Muscle layer of duodenum (tissue), 2 donors: Measurements from ENCODE around the gene NHLRC1.
"Not testable (repeated sequence)": the region's sequence is repeated elsewhere in the genome, so short reads cannot be mapped to it uniquely, and the experiment has no call there.

Source experiments
- H3K27ac ChIP-seq: one replicate; pipeline ENCODE4 v1.7.0; 2013; ENCODE audit warnings: mild to moderate bottlenecking, low read length
- H3K27me3 ChIP-seq: one replicate; pipeline ENCODE4 v1.7.0; 2013; ENCODE audit warnings: low read depth, mild to moderate bottlenecking, control low read depth, low read length
- H3K36me3 ChIP-seq, 2 donors: one replicate each; pipeline ENCODE4 v1.7.0; 2013; ENCODE audit warnings: low read length in 2 of 2, control low read depth in 1 of 2, mild to moderate bottlenecking in 1 of 2; ENCODE audit not compliant: insufficient read depth in 2 of 2, control insufficient read depth in 1 of 2
- H3K4me1 ChIP-seq, 2 donors: one replicate each; pipeline ENCODE4 v1.7.0; 2013; ENCODE audit warnings: low read length in 2 of 2, mild to moderate bottlenecking in 2 of 2, control low read depth in 1 of 2, moderate library complexity in 1 of 2; ENCODE audit not compliant: insufficient read depth in 2 of 2, control insufficient read depth in 1 of 2
- H3K4me3 ChIP-seq, 2 donors: one replicate each; pipeline ENCODE4 v1.7.0; 2013; ENCODE audit warnings: low read length in 2 of 2, low read depth in 1 of 2, mild to moderate bottlenecking in 1 of 2
- H3K9me3 ChIP-seq, 2 donors: one replicate each; pipeline ENCODE4 v1.7.0; 2013; ENCODE audit warnings: low read length in 2 of 2, control low read depth in 1 of 2, mild to moderate bottlenecking in 1 of 2; ENCODE audit not compliant: control insufficient read depth in 1 of 2
- donor health status: healthy.

NHLRC1 gene

DNA sequence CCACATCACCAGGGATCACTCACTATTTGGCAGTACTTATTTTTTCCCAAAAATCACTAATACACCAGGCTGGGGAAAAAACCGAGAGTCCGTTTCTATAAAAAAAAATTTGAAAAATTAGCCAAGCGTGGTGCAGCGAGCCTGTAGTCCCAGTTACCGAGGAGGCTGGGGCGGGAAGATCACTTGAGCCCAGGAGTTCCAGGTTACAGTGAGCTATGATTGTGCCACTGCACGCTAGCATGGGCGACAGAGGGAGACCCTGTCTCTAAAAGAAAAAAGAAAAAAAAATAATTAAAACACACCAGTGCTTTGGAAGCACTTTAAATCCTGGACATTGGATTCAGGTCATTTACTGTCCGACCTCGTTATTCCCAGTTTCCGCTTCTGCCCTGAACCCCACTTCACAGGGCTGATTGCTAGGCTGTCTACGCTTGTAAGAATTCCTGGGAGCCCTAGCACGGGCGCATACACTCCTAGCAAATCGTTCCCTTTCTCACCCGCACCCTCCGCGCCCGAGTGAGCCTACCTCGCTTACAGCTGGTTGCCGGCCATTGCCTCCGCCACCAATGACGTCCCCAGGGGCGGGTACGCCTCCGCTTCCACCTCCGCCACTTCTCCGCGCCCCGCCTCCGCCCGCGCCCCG, 32.2 kb upstream of the NHLRC1 start, which contains the start of gene TPMT:
Gene TPMT, minus strand, starts transcription at position 571 of the 643 bp plus-strand sequence. CDS start 5,950 bp downstream, outside the sequence.
- H3K36me3 ChIP-seq, result peaks cover 0 to 3% of the 10 kb centered on the region in 2 donors
- H3K9me3 ChIP-seq, result no peaks in the 10 kb centered on the region
- peaks cover 3 to 18% of the 10 kb centered on the region in 2 donors for H3K4me1 ChIP-seq
- no peaks in the 10 kb centered on the region for H3K27me3 ChIP-seq
- H3K4me3 ChIP-seq, result peak within 1 kb of the TSS; percentile 86 to 97
- H3K27ac ChIP-seq, result peak within 1 kb of the TSS; percentile 75

DNA sequence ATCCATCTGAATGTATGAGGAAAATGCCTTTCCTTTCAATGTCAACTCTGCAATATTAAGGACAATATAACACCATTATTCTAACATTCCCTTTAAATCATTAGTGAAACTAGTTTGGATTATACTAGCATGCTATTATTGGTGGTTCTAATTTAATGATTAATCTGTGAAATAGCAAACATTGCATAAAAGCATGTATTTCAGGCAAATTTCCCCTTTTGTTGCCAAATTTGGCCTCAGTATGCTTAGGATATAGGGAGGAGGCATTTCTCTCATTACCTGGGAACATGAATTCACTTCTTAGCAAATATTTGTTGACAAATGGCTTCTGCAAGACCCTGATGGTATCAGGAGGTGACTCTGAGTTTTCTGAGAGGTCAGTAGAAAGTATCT, 30.8 kb upstream of the NHLRC1 start:
- H3K9me3 ChIP-seq, result no peaks in the 10 kb centered on the region
- H3K27me3 ChIP-seq, result no peaks in the 10 kb centered on the region
- no peak overlapping the region for H3K27ac ChIP-seq
- H3K4me1 ChIP-seq, result peaks cover 3 to 18% of the 10 kb centered on the region in 2 donors
- peak overlapping the region in 1 of 2 donors; percentile 83 for H3K4me3 ChIP-seq
- no peaks in the 10 kb centered on the region for H3K36me3 ChIP-seq

DNA sequence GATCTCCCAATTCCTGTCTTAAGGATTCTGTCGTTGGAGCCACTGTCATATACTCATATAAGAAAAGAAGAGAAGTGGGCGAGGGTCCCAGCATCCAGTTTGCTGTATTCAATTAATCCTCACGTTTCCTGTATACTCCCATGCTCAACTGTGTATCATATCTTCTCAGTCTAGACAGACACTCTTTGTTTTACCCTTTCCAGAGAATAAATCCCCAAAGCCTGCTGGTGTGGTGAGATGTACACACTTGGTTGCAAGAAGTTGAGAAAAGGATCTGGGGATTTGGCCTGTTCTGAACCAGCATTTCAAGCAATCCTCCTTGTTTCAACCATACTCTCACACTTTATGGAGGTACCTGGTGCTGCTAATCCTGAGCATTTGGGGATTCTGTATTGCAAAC, 29.3 kb upstream of the NHLRC1 start:
- Histone ChIP-seq H3K9me3 (no peaks in the 10 kb centered on the region), H3K36me3 (peaks cover 0 to 5% of the 10 kb centered on the region in 2 donors), H3K4me3 (no peak overlapping the region), H3K4me1 (peaks cover 3 to 18% of the 10 kb centered on the region in 2 donors), H3K27me3 (no peaks in the 10 kb centered on the region), H3K27ac (no peak overlapping the region)

DNA sequence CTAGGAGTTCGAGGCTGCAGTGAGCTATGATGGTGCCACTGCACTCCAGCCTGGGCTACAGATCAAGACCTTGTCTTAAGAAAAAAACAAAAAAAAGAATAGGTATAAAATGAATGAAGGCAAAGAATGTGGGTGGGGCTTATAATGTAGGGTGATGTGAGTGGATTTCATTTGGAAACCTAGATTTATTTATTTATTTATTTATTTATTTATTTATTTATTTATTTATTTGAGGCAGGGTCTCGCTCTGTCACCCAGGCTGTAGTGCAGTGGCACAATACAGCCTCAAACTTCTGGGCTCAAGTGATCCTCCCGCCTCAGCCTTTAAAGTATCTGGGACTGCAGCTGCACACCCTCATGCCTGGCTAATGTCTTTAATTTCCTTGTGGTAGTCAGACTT, 28.9 kb upstream of the NHLRC1 start:
- peaks cover 3 to 16% of the 10 kb centered on the region in 2 donors for H3K4me1 ChIP-seq
- H3K36me3 ChIP-seq, H3K27me3 ChIP-seq, H3K9me3 ChIP-seq, H3K27ac ChIP-seq, H3K4me3 ChIP-seq: not testable (repeated sequence)

DNA sequence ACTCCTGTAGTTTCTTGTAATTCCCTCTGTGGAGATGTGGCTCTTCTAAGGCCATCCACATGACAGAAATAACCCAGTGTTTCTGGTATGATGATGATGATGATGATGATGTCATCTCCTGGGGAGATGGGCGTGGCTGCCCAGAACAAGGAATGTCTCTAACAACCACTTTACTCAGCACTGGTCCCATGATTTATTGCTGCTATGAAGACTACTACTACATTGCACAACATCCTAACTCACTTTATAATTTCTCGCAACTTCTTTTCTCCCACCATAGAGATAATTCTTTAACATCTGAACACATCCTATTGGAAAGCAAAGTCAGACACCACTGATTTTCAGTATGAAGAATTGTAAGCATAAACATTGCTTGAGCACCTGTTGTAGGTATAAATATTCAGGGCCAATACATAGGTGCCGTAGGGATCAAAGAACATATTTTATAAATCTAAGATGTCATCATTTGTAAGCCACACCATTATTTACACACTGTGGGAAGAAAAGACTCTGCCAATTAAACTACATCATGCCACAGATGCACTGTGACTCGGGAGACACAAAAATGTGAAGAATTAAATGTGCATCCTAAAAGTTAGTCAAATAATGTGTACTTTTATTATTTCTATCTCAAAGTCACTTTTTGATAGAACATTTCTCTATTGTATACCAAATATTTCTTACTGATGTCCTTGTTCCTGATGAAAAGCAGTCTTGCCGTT, 26.0 kb upstream of the NHLRC1 start:
- H3K27ac ChIP-seq, result no peak overlapping the region
- H3K36me3 ChIP-seq, result peaks cover 0 to 6% of the 10 kb centered on the region in 2 donors
- H3K4me3 ChIP-seq, result no peak overlapping the region
- H3K27me3 ChIP-seq, result no peaks in the 10 kb centered on the region
- no peaks in the 10 kb centered on the region for H3K9me3 ChIP-seq
- H3K4me1 ChIP-seq, result peaks cover 3 to 4% of the 10 kb centered on the region in 2 donors

DNA sequence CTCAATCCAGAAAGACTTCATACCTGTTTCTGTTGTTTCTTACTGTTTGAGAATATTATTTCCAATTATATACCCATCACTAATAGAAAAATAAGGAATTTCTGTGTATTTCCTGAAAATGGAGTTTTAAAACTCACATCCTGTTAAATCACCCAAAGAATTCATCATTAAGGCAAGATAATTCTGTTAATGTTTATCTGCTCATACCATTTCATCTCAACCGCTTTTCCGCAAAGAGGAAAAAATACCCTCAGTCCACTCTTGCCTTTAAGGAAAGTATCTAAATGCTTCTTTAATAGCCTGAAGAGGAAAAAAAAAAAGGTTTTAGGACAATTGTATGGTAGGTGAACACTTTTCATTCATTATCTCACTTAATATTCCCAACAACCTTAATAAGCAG, 25.1 kb upstream of the NHLRC1 start:
- H3K4me1 ChIP-seq, result no peaks in the 10 kb centered on the region
- no peak overlapping the region for H3K27ac ChIP-seq
- no peaks in the 10 kb centered on the region for H3K27me3 ChIP-seq
- peaks cover 7 to 14% of the 10 kb centered on the region in 2 donors for H3K36me3 ChIP-seq
- H3K4me3 ChIP-seq, result no peak overlapping the region
- H3K9me3 ChIP-seq, result no peaks in the 10 kb centered on the region

DNA sequence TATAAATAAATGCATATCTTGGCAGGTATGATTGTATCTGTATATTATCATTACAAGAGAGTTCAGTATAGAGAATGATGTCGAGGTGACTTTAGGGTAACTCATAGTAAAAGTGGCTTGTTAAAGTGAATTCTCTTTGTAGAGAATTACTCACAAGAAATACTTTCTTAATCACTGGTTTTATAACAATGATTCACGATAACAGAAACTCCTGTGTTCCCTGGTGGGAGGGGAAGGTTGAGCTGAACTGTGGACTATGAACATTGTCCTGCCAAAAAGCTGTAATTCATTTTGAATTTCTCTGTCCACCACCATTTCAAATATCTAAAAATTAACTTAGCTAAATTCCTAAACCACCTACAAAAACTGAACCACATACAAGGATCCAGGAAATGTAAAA, 24.7 kb upstream of the NHLRC1 start:
- H3K4me3 ChIP-seq, result no peak overlapping the region
- no peak overlapping the region for H3K27ac ChIP-seq
- H3K27me3 ChIP-seq, result no peaks in the 10 kb centered on the region
- no peaks in the 10 kb centered on the region for H3K9me3 ChIP-seq
- H3K4me1 ChIP-seq, result no peaks in the 10 kb centered on the region
- H3K36me3 ChIP-seq, result peaks cover 9 to 18% of the 10 kb centered on the region in 2 donors

DNA sequence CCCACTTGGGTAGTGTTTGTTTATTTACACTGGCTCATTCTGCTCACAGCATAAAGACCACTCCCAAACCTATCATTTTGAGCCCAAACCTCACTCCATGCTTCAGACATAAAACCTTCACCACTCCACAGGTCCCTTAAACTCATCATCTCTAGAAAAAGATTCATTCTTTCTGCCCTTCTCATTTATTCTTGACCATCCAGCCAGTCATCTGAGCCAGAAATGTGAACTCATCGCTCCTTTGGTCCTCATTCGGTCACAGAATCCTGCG, 20.0 kb upstream of the NHLRC1 start:
- H3K27ac ChIP-seq, result no peak overlapping the region
- H3K9me3 ChIP-seq, result no peaks in the 10 kb centered on the region
- peaks cover 9 to 30% of the 10 kb centered on the region in 2 donors for H3K36me3 ChIP-seq
- H3K4me3 ChIP-seq, result no peak overlapping the region
- no peaks in the 10 kb centered on the region for H3K4me1 ChIP-seq
- H3K27me3 ChIP-seq, result no peaks in the 10 kb centered on the region

DNA sequence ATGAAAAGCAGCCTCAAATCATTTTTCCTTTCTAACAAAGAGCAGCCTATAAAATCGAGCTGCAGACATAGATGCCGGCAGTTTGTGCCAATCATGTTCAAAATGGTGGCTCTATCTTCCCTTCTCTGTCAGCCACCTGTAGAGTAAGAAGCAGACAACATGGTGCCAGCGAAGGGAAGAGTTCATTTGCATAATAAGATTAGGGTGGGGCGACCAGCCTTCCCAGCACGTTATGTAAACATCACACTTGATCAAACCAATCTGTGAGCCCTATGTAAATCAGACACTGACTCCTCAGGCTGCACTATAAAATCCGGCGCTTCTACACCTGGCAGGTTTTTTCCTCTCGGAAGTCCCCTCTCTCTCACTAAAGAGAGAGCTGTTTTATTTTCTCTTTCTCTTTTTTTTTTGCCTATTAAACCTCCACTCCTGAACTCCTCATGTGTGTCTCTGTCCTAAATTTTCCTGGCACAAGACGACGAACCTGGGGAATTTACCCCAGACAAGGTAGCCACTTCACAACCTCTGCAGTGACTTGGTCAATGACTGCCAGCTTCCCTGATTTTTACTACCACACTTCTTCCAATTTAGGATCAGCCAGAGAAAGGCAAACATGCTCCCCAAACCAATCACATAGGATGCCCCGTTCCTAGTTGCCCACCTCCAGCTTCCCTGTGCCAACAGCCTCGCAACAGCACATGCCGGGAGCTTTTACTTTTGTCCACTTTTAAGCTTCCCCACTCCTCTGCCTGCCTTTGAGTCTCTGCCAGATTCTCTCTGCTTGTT, 19.5 kb upstream of the NHLRC1 start:
- Histone ChIP-seq H3K9me3 (no peaks in the 10 kb centered on the region), H3K4me1 (no peaks in the 10 kb centered on the region), H3K36me3 (peaks cover 9 to 26% of the 10 kb centered on the region in 2 donors), H3K27ac (no peak overlapping the region), H3K4me3 (no peak overlapping the region), H3K27me3 (no peaks in the 10 kb centered on the region)

DNA sequence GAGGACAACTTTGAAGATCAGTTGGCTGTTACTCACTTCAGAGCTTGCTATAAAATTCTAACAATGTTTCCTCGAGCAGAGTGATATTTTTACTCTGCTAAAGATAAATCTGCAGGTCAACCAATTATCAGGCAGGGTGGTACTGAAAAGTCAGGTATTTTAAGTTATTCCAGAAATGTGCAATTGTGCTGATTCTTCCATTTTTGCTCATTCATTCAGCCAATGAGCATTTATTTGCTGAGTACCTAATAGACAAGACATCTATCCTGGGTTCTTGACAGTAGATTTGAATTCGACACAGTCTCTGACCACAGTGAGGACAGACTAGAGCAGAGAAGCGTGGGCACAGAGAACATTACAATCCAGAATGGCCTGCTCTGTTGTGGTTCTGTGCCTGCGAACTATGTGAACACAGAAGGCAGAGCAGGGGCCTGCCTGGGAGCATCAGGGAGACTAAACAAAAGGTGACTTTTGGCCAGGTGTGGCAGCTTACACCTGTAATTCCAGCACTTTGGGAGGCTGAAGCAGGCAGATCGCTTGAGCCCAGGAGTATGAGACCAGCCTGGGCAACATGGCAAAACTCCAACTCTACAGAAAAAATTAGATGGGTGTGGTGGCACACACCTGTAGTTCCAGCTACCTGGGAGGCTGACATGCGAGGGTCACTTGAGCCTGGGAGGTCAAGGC, 17.6 kb upstream of the NHLRC1 start:
- Histone ChIP-seq H3K27me3 (no peaks in the 10 kb centered on the region), H3K36me3 (peaks cover 9 to 30% of the 10 kb centered on the region in 2 donors), H3K27ac (no peak overlapping the region), H3K4me3 (no peak overlapping the region), H3K9me3 (no peaks in the 10 kb centered on the region), H3K4me1 (no peaks in the 10 kb centered on the region)

DNA sequence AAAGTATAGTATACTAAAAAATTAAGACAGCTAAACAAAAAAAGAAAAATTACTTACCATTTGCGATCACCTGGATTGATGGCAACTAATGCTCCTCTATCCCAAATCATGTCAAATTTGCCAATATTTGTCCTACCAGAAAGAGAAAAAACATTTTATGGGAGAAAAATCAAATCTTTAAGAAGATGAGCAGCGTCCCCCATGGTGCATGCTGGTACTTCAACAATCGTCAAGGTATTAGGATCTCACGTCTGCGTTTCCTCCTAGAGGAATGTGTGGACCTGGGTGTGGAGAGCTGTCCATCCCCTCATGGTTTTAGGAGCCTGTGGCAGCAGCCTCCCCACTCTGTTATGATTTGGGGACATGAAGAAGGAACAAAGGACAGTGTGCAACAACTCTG, 16.4 kb upstream of the NHLRC1 start:
- H3K4me1 ChIP-seq, result no peaks in the 10 kb centered on the region
- H3K36me3 ChIP-seq, result peaks cover 9 to 40% of the 10 kb centered on the region in 2 donors
- no peaks in the 10 kb centered on the region for H3K9me3 ChIP-seq
- H3K27ac ChIP-seq, result no peak overlapping the region
- no peak overlapping the region for H3K4me3 ChIP-seq
- no peaks in the 10 kb centered on the region for H3K27me3 ChIP-seq
